Peyer's patch (tissue), 4 donors: ENCODE measurements around the gene FAM163A. TPM values are rescaled to one million over a fixed set of nuclear protein-coding genes. Genes with fewer than 3 reads are reported as not detected.
A peak's percentile ranks its signal among the peaks of the same experiment; 100 is the strongest.

ENCODE experiments used
- DNase-seq, 3 donors: peaks; one replicate each; pipeline ENCODE4 v3.0.0-alpha.2; 2017 to 2019
- H3K27ac ChIP-seq, 4 donors: fragments of 200-600 bp; sonication (generic); one replicate each; pipeline ENCODE4 v1.5.1; 2016 to 2019
- H3K27me3 ChIP-seq, 2 donors: fragments of 200-600 bp; sonication (generic); one replicate each; pipeline ENCODE4 v1.5.1; 2019
- H3K36me3 ChIP-seq, 3 donors: fragments of 200-600 bp; sonication (generic); one replicate each; pipeline ENCODE4 v1.5.1; 2016 to 2019
- H3K4me1 ChIP-seq, 4 donors: fragments of 200-600 bp; sonication (generic); one replicate each; pipeline ENCODE4 v1.5.1; 2016 to 2019
- H3K4me3 ChIP-seq, 4 donors: fragments of 200-600 bp; sonication (generic); 1 replicate in 3 of 4; 2 replicates in 1 of 4; pipeline ENCODE4 v1.5.1; 2016 to 2019; ENCODE audit warnings: mild to moderate bottlenecking in 1 of 4
- H3K9me3 ChIP-seq, 4 donors: fragments of 200-600 bp; sonication (generic); one replicate each; pipeline ENCODE4 v1.5.1; 2016 to 2019; ENCODE audit warnings: mild to moderate bottlenecking in 1 of 4
- POLR2A ChIP-seq, 2 donors: fragments of 450-650 bp; IDR thresholded peaks; one replicate each; pipeline ENCODE4 v1.5.1; 2017; ENCODE audit warnings: antibody characterized with exemption in 2 of 2, mild to moderate bottlenecking in 2 of 2, moderate library complexity in 2 of 2
- total RNA-seq, 4 donors: library from RNA; depleted of rRNA; stranded (reverse); fragments of >200 nt; gene quantifications; one replicate each; pipeline ENCODE4 v1.1.0, GENCODE V29; 2016
- TF ChIP-seq, protein P1 (sequence below), 6 experiments: fragments of 450-650 bp in 4 of 6; fragments of 200-600 bp in 2 of 6; sonication (generic) in 1 of 6; IDR thresholded peaks; one replicate each; pipeline ENCODE4 v1.5.1; 2017 to 2019; ENCODE audit warnings: antibody characterized with exemption in 6 of 6, mild to moderate bottlenecking in 3 of 6, moderate library complexity in 1 of 6

Gene FAM163A
- total RNA-seq, 4 donors from 2014 or later, result 0.67 to 5.0 (median 1.2) TPM; not detected in 1

- Histone ChIP-seq H3K27me3 (no peaks in the 10 kb centered on the region), H3K9me3 (no peaks in the 10 kb centered on the region), H3K4me3 (no peak overlapping the region), H3K27ac (no peak overlapping the region), H3K36me3 (no peaks in the 10 kb centered on the region), H3K4me1 (no peaks in the 10 kb centered on the region)
- no peak for DNase-seq
- TF ChIP-seq, protein P1, sequence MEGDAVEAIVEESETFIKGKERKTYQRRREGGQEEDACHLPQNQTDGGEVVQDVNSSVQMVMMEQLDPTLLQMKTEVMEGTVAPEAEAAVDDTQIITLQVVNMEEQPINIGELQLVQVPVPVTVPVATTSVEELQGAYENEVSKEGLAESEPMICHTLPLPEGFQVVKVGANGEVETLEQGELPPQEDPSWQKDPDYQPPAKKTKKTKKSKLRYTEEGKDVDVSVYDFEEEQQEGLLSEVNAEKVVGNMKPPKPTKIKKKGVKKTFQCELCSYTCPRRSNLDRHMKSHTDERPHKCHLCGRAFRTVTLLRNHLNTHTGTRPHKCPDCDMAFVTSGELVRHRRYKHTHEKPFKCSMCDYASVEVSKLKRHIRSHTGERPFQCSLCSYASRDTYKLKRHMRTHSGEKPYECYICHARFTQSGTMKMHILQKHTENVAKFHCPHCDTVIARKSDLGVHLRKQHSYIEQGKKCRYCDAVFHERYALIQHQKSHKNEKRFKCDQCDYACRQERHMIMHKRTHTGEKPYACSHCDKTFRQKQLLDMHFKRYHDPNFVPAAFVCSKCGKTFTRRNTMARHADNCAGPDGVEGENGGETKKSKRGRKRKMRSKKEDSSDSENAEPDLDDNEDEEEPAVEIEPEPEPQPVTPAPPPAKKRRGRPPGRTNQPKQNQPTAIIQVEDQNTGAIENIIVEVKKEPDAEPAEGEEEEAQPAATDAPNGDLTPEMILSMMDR (IDR thresholded peaks at IDR 0.05), result no peak
- TF ChIP-seq POLR2A (IDR thresholded peaks at IDR 0.05), result no peak
Observed at GRCh38 chr1:179807291-179807690, 64.2 kb downstream of the FAM163A start.

DNA sequence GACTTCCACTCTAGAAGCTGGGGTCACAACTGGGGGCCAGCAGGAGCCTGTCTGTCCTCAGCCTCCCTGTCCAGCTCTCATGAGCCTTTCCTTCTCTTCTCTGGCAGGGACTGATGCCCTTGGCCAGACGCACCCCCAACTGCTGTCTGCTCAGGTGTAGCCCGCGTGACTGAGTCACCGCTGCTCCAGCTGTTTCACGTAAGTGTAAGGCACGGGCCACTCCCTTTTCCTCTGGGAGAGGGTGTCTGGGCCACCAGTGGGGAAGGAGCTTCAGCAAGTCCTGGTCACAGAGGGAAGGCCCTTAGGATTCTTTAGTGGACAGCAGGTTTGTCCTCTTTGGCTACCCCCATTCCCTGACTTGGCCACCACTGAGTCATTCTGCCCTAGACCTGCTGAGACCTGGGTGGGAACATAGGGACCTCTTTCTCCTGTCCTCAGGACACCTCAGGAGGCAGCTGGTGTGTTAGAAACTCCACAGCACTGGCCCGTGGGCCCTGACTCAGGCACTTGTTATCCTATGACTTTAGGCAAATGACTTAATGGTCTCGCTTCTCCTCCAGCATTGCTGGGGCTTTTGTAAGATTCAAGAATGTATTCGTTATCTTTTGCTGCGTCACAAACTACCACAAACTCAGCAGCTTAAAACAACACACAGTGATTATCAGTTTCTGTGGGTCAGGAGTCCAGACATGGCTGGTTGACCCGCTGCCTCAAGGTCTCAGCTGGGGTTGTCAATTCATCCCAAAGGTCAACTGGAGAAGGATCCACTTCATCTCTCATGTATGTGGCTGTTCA lies 64.8 kb downstream of the FAM163A start:
- TF ChIP-seq, protein P1 (IDR thresholded peaks at IDR 0.05), result no peak
- no peak for TF ChIP-seq POLR2A (IDR thresholded peaks at IDR 0.05)
- Histone ChIP-seq H3K36me3 (no peaks in the 10 kb centered on the region), H3K4me3 (no peak overlapping the region), H3K27me3 (no peaks in the 10 kb centered on the region), H3K4me1 (no peaks in the 10 kb centered on the region), H3K9me3 (no peaks in the 10 kb centered on the region), H3K27ac (no peak overlapping the region)
- no peak for DNase-seq

GRCh38 chr1:179808503-179808902 lies 65.4 kb downstream of the FAM163A start:
- no peak for TF ChIP-seq POLR2A (IDR thresholded peaks at IDR 0.05)
- TF ChIP-seq, protein P1 (IDR thresholded peaks at IDR 0.05), result no peak
- Histone ChIP-seq H3K4me3 (no peak overlapping the region), H3K27me3 (no peaks in the 10 kb centered on the region), H3K36me3 (no peaks in the 10 kb centered on the region), H3K27ac (no peak overlapping the region), H3K4me1 (no peaks in the 10 kb centered on the region), H3K9me3 (no peaks in the 10 kb centered on the region)
- no peak for DNase-seq

DNA sequence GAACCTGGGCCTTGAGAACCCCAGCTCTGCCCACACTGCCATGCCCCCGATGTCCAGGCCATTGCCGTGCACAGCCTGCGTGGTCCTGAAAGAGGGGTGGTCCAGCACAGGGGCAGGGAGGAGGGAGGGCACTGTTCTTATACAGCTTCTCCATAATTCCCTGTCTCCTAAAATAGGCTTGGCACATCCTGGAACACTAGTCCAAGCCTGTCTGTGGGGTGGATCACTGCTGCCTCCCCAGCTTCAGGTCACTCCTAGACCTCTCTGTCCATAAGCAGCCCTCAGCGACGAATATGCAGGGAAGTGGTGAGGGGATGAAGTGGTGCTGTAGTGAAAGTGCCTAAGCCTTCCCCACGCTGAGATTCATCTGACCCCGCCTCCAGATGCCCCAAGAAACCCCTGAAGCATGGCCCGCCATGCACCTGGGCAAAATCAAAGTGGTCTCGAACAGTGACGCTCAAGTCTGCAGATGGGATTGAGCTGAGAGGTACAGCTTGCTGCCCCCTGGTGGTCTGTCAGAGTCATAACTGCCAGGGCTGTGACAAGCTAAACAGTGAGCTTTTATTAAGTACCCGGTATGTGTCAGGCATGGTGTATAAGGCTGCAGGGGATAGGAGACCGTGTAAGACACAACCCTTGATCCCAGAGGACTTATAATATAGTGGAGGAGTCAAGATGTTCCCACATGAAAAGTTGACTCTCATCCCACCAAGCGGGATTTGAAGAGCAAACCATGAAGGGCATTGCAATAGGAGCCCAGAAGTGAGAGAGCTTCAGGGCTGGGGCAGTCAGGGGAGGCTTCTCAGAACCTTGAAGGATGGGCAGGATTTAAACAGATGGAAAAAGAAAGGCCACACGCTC lies 66.6 kb downstream of the FAM163A start:
- Histone ChIP-seq H3K4me3 (no peak overlapping the region), H3K9me3 (no peaks in the 10 kb centered on the region), H3K36me3 (no peaks in the 10 kb centered on the region), H3K4me1 (peaks cover 3 to 6% (median 5%) of the 10 kb centered on the region in 4 donors), H3K27me3 (no peaks in the 10 kb centered on the region), H3K27ac (no peak overlapping the region)
- no peak for TF ChIP-seq POLR2A (IDR thresholded peaks at IDR 0.05)
- TF ChIP-seq, protein P1 (IDR thresholded peaks at IDR 0.05), result peak; percentile 59 to 91 (median 83)
- peak; percentile 34 to 81 (median 65) for DNase-seq

GRCh38 chr1:179810367-179810715 lies 67.2 kb downstream of the FAM163A start:
- no peaks in the 10 kb centered on the region for H3K36me3 ChIP-seq
- peaks cover 3 to 9% (median 6%) of the 10 kb centered on the region in 4 donors for H3K4me1 ChIP-seq
- H3K9me3 ChIP-seq, result no peaks in the 10 kb centered on the region
- TF ChIP-seq POLR2A (IDR thresholded peaks at IDR 0.05), result no peak
- TF ChIP-seq, protein P1 (IDR thresholded peaks at IDR 0.05), result no peak
- no peak overlapping the region for H3K4me3 ChIP-seq
- no peak for DNase-seq
- H3K27ac ChIP-seq, result no peak overlapping the region
- no peaks in the 10 kb centered on the region for H3K27me3 ChIP-seq
